ENCODE results near the gene TOGARAM2. TPM values are rescaled to one million over a fixed set of nuclear protein-coding genes. Genes with fewer than 3 reads are reported as not detected.

The TOGARAM2 gene
- total RNA-seq, 1 donor from 2014 or later: 15.4 TPM

- intact Hi-C loops (cut with DNase I): no loop called here
- TF ChIP-seq CTCF (IDR thresholded peaks at IDR 0.05): no peak
- H3K4me3 ChIP-seq: no peak overlapping the region
- H3K4me1 ChIP-seq: no peaks in the 10 kb centered on the region
- no peak overlapping the region for H3K27ac ChIP-seq
- no peaks in the 10 kb centered on the region for H3K9me3 ChIP-seq
- H3K27me3 ChIP-seq (ENCODE audit: low read depth): no peaks in the 10 kb centered on the region
- DNase-seq (no peak), ATAC-seq (no peak)
- H3K36me3 ChIP-seq: no peaks in the 10 kb centered on the region
These were observed 63.4 kb downstream of the TOGARAM2 start for GRCh38 chr2:29044459-29044858.

- H3K4me1 ChIP-seq: no peaks in the 10 kb centered on the region
- H3K36me3 ChIP-seq: no peaks in the 10 kb centered on the region
- no peak for TF ChIP-seq CTCF (IDR thresholded peaks at IDR 0.05)
- no peak overlapping the region for H3K27ac ChIP-seq
- no peak overlapping the region for H3K4me3 ChIP-seq
- intact Hi-C loops (cut with DNase I): no loop called here
- H3K27me3 ChIP-seq (ENCODE audit: low read depth): no peaks in the 10 kb centered on the region
- DNase-seq (no peak), ATAC-seq (no peak)
- no peaks in the 10 kb centered on the region for H3K9me3 ChIP-seq
These were observed 65.2 kb downstream of the TOGARAM2 start for GRCh38 chr2:29046321-29046720.

GRCh38 chr2:29047083-29047845, 66.2 kb downstream of the TOGARAM2 start:
- intact Hi-C loops (cut with DNase I): no loop called here
- Histone ChIP-seq H3K9me3 (no peaks in the 10 kb centered on the region), H3K27ac (no peak overlapping the region), H3K27me3 (ENCODE audit: low read depth) (no peaks in the 10 kb centered on the region), H3K4me1 (no peaks in the 10 kb centered on the region), H3K4me3 (no peak overlapping the region), H3K36me3 (no peaks in the 10 kb centered on the region)
- no peak for TF ChIP-seq CTCF (IDR thresholded peaks at IDR 0.05)
- ATAC-seq (no peak), DNase-seq (no peak)

- no peak for DNase-seq
- ATAC-seq: no peak
- Histone ChIP-seq H3K4me1 (no peaks in the 10 kb centered on the region), H3K36me3 (no peaks in the 10 kb centered on the region), H3K4me3 (no peak overlapping the region), H3K9me3 (no peaks in the 10 kb centered on the region), H3K27me3 (ENCODE audit: low read depth) (no peaks in the 10 kb centered on the region), H3K27ac (no peak overlapping the region)
- TF ChIP-seq CTCF (IDR thresholded peaks at IDR 0.05): no peak
- intact Hi-C loops (cut with DNase I): no loop called here
These were observed 69.5 kb downstream of the TOGARAM2 start for GRCh38 chr2:29050591-29050990.

GRCh38 chr2:29051730-29052129, 70.6 kb downstream of the TOGARAM2 start:
- intact Hi-C loops (cut with DNase I): no loop called here
- no peak for ATAC-seq
- no peaks in the 10 kb centered on the region for H3K36me3 ChIP-seq
- H3K27ac ChIP-seq: no peak overlapping the region
- no peaks in the 10 kb centered on the region for H3K4me1 ChIP-seq
- no peak overlapping the region for H3K4me3 ChIP-seq
- no peaks in the 10 kb centered on the region for H3K9me3 ChIP-seq
- H3K27me3 ChIP-seq (ENCODE audit: low read depth): no peaks in the 10 kb centered on the region
- TF ChIP-seq CTCF (IDR thresholded peaks at IDR 0.05): no peak
- DNase-seq: no peak

Measured in lower lobe of right lung (tissue), 2 donors.